H9 (cell line): ENCODE data around the gene GGA1. TPM values are rescaled to one million over a fixed set of nuclear protein-coding genes. Genes with fewer than 3 reads are reported as not detected.
A peak's percentile ranks its signal among the peaks of the same experiment; 100 is the strongest.
"Not testable (repeated sequence)": the region's sequence is repeated elsewhere in the genome, so short reads cannot be mapped to it uniquely, and the experiment has no call there.

Experiments used
- DNase-seq: peaks from one replicate; pipeline ENCODE4 v3.0.0-alpha.2; 2017
- H2AFZ ChIP-seq: one replicate; pipeline ENCODE4 v1.6.1; 2013; ENCODE audit warnings: mild to moderate bottlenecking, low read length, control low read depth, moderate library complexity
- H2AK5ac ChIP-seq: 2 replicates; pipeline ENCODE4 v1.6.1; 2013; ENCODE audit warnings: low read length, control low read depth, mixed read lengths; ENCODE audit not compliant: insufficient read length
- H2BK120ac ChIP-seq: one replicate; pipeline ENCODE4 v1.6.1; 2013; ENCODE audit warnings: low read depth, mild to moderate bottlenecking, low read length, control low read depth, inconsistent platforms; ENCODE audit not compliant: poor library complexity, severe bottlenecking
- H2BK12ac ChIP-seq: 2 replicates; pipeline ENCODE4 v1.6.1; 2013; ENCODE audit warnings: low read length, control low read depth, mixed read lengths, low read depth; ENCODE audit not compliant: insufficient read length
- H2BK15ac ChIP-seq: 2 replicates; pipeline ENCODE4 v1.6.1; 2013; ENCODE audit warnings: low read depth, low read length, control low read depth
- H2BK20ac ChIP-seq: one replicate; pipeline ENCODE4 v1.6.1; 2013; ENCODE audit warnings: low read depth, mild to moderate bottlenecking, low read length, control low read depth, inconsistent platforms; ENCODE audit not compliant: poor library complexity, severe bottlenecking
- H2BK5ac ChIP-seq: 2 replicates; pipeline ENCODE4 v1.6.1; 2013; ENCODE audit warnings: low read length, control low read depth, mixed read lengths; ENCODE audit not compliant: insufficient read length
- H3K14ac ChIP-seq: 2 replicates; pipeline ENCODE4 v1.6.1; 2013; ENCODE audit warnings: low read length, control low read depth; ENCODE audit not compliant: insufficient read depth
- H3K18ac ChIP-seq: 2 replicates; pipeline ENCODE4 v1.6.1; 2013; ENCODE audit warnings: low read depth, mild to moderate bottlenecking, mixed read lengths, low read length, control low read depth; ENCODE audit not compliant: insufficient read length
- H3K23ac ChIP-seq: 2 replicates; pipeline ENCODE4 v1.6.1; 2013; ENCODE audit warnings: low read length, control low read depth, mixed read lengths, low read depth; ENCODE audit not compliant: insufficient read length
- H3K23me2 ChIP-seq: 2 replicates; pipeline ENCODE4 v1.6.1; 2013; ENCODE audit warnings: low read depth, mild to moderate bottlenecking, mixed read lengths, low read length, control low read depth; ENCODE audit not compliant: insufficient read length, poor library complexity, severe bottlenecking
- H3K27ac ChIP-seq: 2 replicates; pipeline ENCODE4 v1.5.1; 2013; ENCODE audit warnings: low read length, control low read depth, mixed read lengths, low read depth; ENCODE audit not compliant: insufficient read length
- H3K27me3 ChIP-seq: 2 replicates; pipeline ENCODE4 v1.6.1; 2013; ENCODE audit warnings: low read length, control low read depth, inconsistent platforms; ENCODE audit not compliant: insufficient read depth
- H3K4ac ChIP-seq: 2 replicates; pipeline ENCODE4 v1.6.1; 2013; ENCODE audit warnings: low read depth, mild to moderate bottlenecking, control low read depth, inconsistent platforms, low read length, moderate library complexity
- H3K4me1 ChIP-seq: 2 replicates; pipeline ENCODE4 v1.6.1; 2013; ENCODE audit warnings: low read length, control low read depth, inconsistent platforms; ENCODE audit not compliant: insufficient read depth
- H3K4me2 ChIP-seq: 2 replicates; pipeline ENCODE4 v1.6.1; 2013; ENCODE audit warnings: low read length, control low read depth, mixed read lengths; ENCODE audit not compliant: insufficient read length, insufficient read depth
- H3K56ac ChIP-seq: 2 replicates; pipeline ENCODE4 v1.6.1; 2013; ENCODE audit warnings: low read depth, mild to moderate bottlenecking, mixed read lengths, low read length, control low read depth; ENCODE audit not compliant: insufficient read length
- H3K79me1 ChIP-seq: 2 replicates; pipeline ENCODE4 v1.6.1; 2013; ENCODE audit warnings: low read depth, mild to moderate bottlenecking, moderate library complexity, low read length, control low read depth, inconsistent platforms; ENCODE audit not compliant: insufficient read depth, poor library complexity, severe bottlenecking
- H3K79me2 ChIP-seq: 2 replicates; pipeline ENCODE4 v1.6.1; 2013; ENCODE audit warnings: low read length, control low read depth, inconsistent platforms; ENCODE audit not compliant: insufficient read depth
- H3K9ac ChIP-seq: 2 replicates; pipeline ENCODE4 v1.6.1; 2013; ENCODE audit warnings: low read length, control low read depth, mixed read lengths; ENCODE audit not compliant: insufficient read length; ENCODE audit errors: extremely low read depth
- H3K9me3 ChIP-seq: one replicate; pipeline ENCODE4 v1.6.1; 2013; ENCODE audit warnings: low read depth, low read length, inconsistent platforms; ENCODE audit not compliant: control insufficient read depth
- H3T11ph ChIP-seq: one replicate; pipeline ENCODE4 v1.6.1; 2013; ENCODE audit warnings: mild to moderate bottlenecking, low read length, control low read depth, inconsistent platforms
- H4K20me1 ChIP-seq: one replicate; pipeline ENCODE4 v1.6.1; 2013; ENCODE audit not compliant: control insufficient read depth, insufficient read length, insufficient read depth
- H4K5ac ChIP-seq: 2 replicates; pipeline ENCODE4 v1.6.1; 2013; ENCODE audit warnings: low read depth, mild to moderate bottlenecking, mixed read lengths, low read length, control low read depth; ENCODE audit not compliant: insufficient read length
- H4K8ac ChIP-seq: replicated peaks from 2 replicates; pipeline ENCODE4 v1.6.1; 2013; ENCODE audit warnings: low read length, control low read depth, mixed read lengths, low read depth; ENCODE audit not compliant: insufficient read length
- H4K91ac ChIP-seq: 2 replicates; pipeline ENCODE4 v1.6.1; 2013; ENCODE audit warnings: low read depth, mild to moderate bottlenecking, moderate library complexity, mixed read lengths, low read length, control low read depth; ENCODE audit not compliant: insufficient read length
- H3K27ac Mint-ChIP-seq, 3 experiments: 2 replicates in 2 of 3; 3 replicates in 1 of 3; pipeline ENCODE4 v1.8.0; 2020 to 2021; ENCODE audit warnings: mixed read lengths in 3 of 3, mild to moderate bottlenecking in 1 of 3, moderate library complexity in 1 of 3
- H3K27me3 Mint-ChIP-seq: 2 replicates; pipeline ENCODE4 v1.8.0; 2021; ENCODE audit warnings: low read depth, mild to moderate bottlenecking, moderate library complexity, mixed read lengths
- H3K36me3 Mint-ChIP-seq, 3 experiments: 2 replicates in 2 of 3; 3 replicates in 1 of 3; pipeline ENCODE4 v1.8.0; 2020 to 2021; ENCODE audit warnings: low read depth in 3 of 3, mixed read lengths in 3 of 3; ENCODE audit not compliant: insufficient read depth in 1 of 3
- H3K4me1 Mint-ChIP-seq, 2 experiments: 2 replicates each; pipeline ENCODE4 v1.8.0; 2020; ENCODE audit warnings: mixed read lengths in 2 of 2
- H3K4me3 Mint-ChIP-seq, 2 experiments: 2 replicates in 1 of 2; 3 replicates in 1 of 2; pipeline ENCODE4 v1.8.0; 2020 to 2021; ENCODE audit warnings: mild to moderate bottlenecking in 2 of 2, mixed read lengths in 2 of 2, moderate library complexity in 1 of 2
- H3K9me3 Mint-ChIP-seq, 2 experiments: 2 replicates in 1 of 2; 3 replicates in 1 of 2; pipeline ENCODE4 v1.8.0; 2020; ENCODE audit warnings: mild to moderate bottlenecking in 2 of 2, mixed read lengths in 2 of 2, moderate library complexity in 1 of 2
- WGBS: extraction: QIAGEN DNeasy Blood & Tissue Kit; methylation state at CpG from one replicate; pipeline ENCODE4 v1.1.7; 2013; ENCODE audit warnings: missing lambda C conversion rate, low lambda C conversion rate, mixed read lengths; ENCODE audit not compliant: insufficient read length; ENCODE audit errors: extremely low coverage; 5-methylcytosine and 5-hydroxymethylcytosine counted together
- total RNA-seq: library from RNA; stranded (reverse); gene quantifications from 2 replicates; pipeline ENCODE4 v1.2.1, GENCODE V29; 2021
- TF ChIP-seq, protein P1 (sequence below): fragments of 200-600 bp; sonication (generic); conservative IDR thresholded peaks from 3 replicates; pipeline ENCODE4 v1.8.0; 2021; ENCODE audit warnings: antibody characterized with exemption, mild to moderate bottlenecking

The GGA1 gene
- total RNA-seq, 1 experiment from 2014 or later: 61.7 TPM

DNA sequence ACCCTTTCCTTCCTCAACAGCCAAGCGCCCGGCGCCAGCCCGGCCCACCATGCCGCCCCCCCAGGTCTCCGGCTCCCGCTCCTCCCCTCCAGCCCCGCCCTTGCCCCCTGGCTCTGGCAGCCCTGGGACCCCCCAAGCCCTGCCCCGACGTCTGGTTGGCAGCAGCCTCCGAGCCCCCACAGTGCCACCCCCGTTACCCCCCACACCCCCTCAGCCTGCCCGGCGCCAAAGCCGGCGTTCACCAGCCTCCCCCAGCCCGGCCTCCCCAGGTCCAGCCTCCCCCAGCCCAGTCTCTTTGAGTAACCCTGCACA is 46.6 kb downstream of the GGA1 start:
- peaks cover 11% of the 10 kb centered on the region; the same call in 1 of the 2 replicates for H3K79me2 ChIP-seq
- H2AFZ ChIP-seq: no peak overlapping the region
- H4K5ac ChIP-seq: no peak overlapping the region
- no peak overlapping the region for H3K4me2 ChIP-seq
- H3K36me3 Mint-ChIP-seq: peaks cover 10 to 38% (median 34%) of the 10 kb centered on the region in 3 experiments; a peak in 6 of 7 replicates
- H3K14ac ChIP-seq: no peak overlapping the region
- TF ChIP-seq, protein P1, sequence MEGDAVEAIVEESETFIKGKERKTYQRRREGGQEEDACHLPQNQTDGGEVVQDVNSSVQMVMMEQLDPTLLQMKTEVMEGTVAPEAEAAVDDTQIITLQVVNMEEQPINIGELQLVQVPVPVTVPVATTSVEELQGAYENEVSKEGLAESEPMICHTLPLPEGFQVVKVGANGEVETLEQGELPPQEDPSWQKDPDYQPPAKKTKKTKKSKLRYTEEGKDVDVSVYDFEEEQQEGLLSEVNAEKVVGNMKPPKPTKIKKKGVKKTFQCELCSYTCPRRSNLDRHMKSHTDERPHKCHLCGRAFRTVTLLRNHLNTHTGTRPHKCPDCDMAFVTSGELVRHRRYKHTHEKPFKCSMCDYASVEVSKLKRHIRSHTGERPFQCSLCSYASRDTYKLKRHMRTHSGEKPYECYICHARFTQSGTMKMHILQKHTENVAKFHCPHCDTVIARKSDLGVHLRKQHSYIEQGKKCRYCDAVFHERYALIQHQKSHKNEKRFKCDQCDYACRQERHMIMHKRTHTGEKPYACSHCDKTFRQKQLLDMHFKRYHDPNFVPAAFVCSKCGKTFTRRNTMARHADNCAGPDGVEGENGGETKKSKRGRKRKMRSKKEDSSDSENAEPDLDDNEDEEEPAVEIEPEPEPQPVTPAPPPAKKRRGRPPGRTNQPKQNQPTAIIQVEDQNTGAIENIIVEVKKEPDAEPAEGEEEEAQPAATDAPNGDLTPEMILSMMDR: no peak
- H2BK15ac ChIP-seq: no peak overlapping the region
- peaks cover 14 to 17% of the 10 kb centered on the region in 2 experiments for H3K4me1 Mint-ChIP-seq
- H2AK5ac ChIP-seq: no peak overlapping the region
- H4K20me1 ChIP-seq: no peaks in the 10 kb centered on the region
- H3K4me3 Mint-ChIP-seq: no peak overlapping the region
- no peak overlapping the region for H2BK5ac ChIP-seq
- no peak overlapping the region for H2BK120ac ChIP-seq
- no peak overlapping the region for H3K18ac ChIP-seq
- H2BK12ac ChIP-seq: no peak overlapping the region
- H3K27ac ChIP-seq: no peak overlapping the region
- H3K9me3 ChIP-seq: no peaks in the 10 kb centered on the region
- peaks cover 2% of the 10 kb centered on the region; the same call in 1 of the 2 replicates for H3K4me1 ChIP-seq
- WGBS: no CpG with 5 or more reads among the region's 17 CpGs
- H4K8ac ChIP-seq: no peak overlapping the region
- H3K27me3 Mint-ChIP-seq: no peaks in the 10 kb centered on the region
- H3K9ac ChIP-seq: no peak overlapping the region
- H3K9me3 Mint-ChIP-seq: no peaks in the 10 kb centered on the region; a peak in 1 of 5 replicates
- no peak overlapping the region for H3K27ac Mint-ChIP-seq
- H2BK20ac ChIP-seq: no peak overlapping the region
- H3T11ph ChIP-seq: no peak overlapping the region
- DNase-seq: no peak
- no peaks in the 10 kb centered on the region for H3K27me3 ChIP-seq
- no peak overlapping the region for H3K56ac ChIP-seq
- H3K79me1 ChIP-seq: peaks cover 1% of the 10 kb centered on the region
- H3K4ac ChIP-seq: no peak overlapping the region
- no peak overlapping the region for H4K91ac ChIP-seq
- H3K23ac ChIP-seq: no peak overlapping the region
- H3K23me2 ChIP-seq: peaks cover 7% of the 10 kb centered on the region

DNA sequence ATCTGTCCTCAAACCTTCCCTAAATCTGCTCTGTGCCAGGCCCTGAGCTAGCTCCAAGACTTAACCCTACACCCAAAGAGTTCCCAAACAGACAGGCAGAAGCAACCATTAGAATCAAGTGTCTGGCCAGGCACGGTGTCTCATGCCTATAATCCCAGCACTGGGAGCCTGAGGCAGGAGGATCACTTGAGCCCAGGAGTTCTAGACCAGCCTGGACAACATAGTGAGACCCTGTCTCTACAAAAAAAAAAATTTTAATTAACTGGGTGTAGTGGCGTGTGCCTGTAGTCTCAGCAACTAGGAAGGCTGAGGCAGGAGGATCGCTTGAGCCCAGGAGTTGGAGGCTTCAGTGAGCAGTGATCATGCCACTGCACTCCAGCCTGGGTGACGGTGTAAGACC is 47.9 kb downstream of the GGA1 start:
- not testable (repeated sequence) for H3K23ac ChIP-seq, H3K9me3 Mint-ChIP-seq, H3T11ph ChIP-seq, H3K4me2 ChIP-seq, H3K4ac ChIP-seq, H2BK12ac ChIP-seq, H3K79me1 ChIP-seq, H3K23me2 ChIP-seq, H4K5ac ChIP-seq, H3K4me3 Mint-ChIP-seq, H2BK5ac ChIP-seq, H3K9me3 ChIP-seq, H4K8ac ChIP-seq, H2BK120ac ChIP-seq, H3K4me1 ChIP-seq, H2BK15ac ChIP-seq, H4K91ac ChIP-seq, H3K27me3 ChIP-seq, H2AFZ ChIP-seq, H2AK5ac ChIP-seq, DNase-seq, H2BK20ac ChIP-seq, H3K56ac ChIP-seq, H3K18ac ChIP-seq, H3K27me3 Mint-ChIP-seq, H4K20me1 ChIP-seq, H3K14ac ChIP-seq, H3K27ac ChIP-seq, H3K9ac ChIP-seq
- no CpG with 5 or more reads among the region's 4 CpGs for WGBS
- H3K4me1 Mint-ChIP-seq: peaks cover 22 to 23% of the 10 kb centered on the region in 2 experiments
- peaks cover 6 to 30% (median 28%) of the 10 kb centered on the region in 3 experiments; a peak in 6 of 7 replicates for H3K36me3 Mint-ChIP-seq
- H3K27ac Mint-ChIP-seq: peak overlapping the region in 1 of 3 experiments; percentile 47; a peak in 1 of 7 replicates
- H3K79me2 ChIP-seq: peaks cover 20% of the 10 kb centered on the region; the same call in 1 of the 2 replicates
